Measurements from ENCODE around the gene GABRG3.

Gene GABRG3

GRCh38 chr15:27119695-27120266, 148.8 kb downstream of the GABRG3 start:
- Histone ChIP-seq H3K4me1 (ENCODE audit: insufficient read depth, insufficient read length) (no peaks in the 10 kb centered on the region), H3K9me3 (ENCODE audit: insufficient read depth, low read length) (no peaks in the 10 kb centered on the region), H3K27me3 (ENCODE audit: insufficient read depth, insufficient read length) (no peaks in the 10 kb centered on the region), H3K9ac (ENCODE audit: insufficient read length, low read depth) (no peak overlapping the region), H3K4me3 (ENCODE audit: insufficient read length, low read depth) (no peak overlapping the region), H3K36me3 (ENCODE audit: insufficient read depth, insufficient read length, low read length) (no peaks in the 10 kb centered on the region)
- DNase-seq (ENCODE audit: low read depth, low spot score), result no peak
- TF ChIP-seq ZNF274 (IDR thresholded peaks at IDR 0.05; ENCODE audit: low read depth, low read length) (no peak), YY1 (IDR thresholded peaks at IDR 0.05; ENCODE audit: insufficient read depth, insufficient read length) (no peak), SUZ12 (IDR thresholded peaks at IDR 0.05; ENCODE audit: extremely low read depth, insufficient read depth, insufficient read length) (no peak)

- H3K4me1 ChIP-seq (ENCODE audit: insufficient read depth, insufficient read length), result no peaks in the 10 kb centered on the region
- no peaks in the 10 kb centered on the region for H3K27me3 ChIP-seq (ENCODE audit: insufficient read depth, insufficient read length)
- no peaks in the 10 kb centered on the region for H3K36me3 ChIP-seq (ENCODE audit: insufficient read depth, insufficient read length, low read length)
- no peak for TF ChIP-seq YY1 (IDR thresholded peaks at IDR 0.05; ENCODE audit: insufficient read depth, insufficient read length)
- no peak for TF ChIP-seq ZNF274 (IDR thresholded peaks at IDR 0.05; ENCODE audit: low read depth, low read length)
- TF ChIP-seq SUZ12 (IDR thresholded peaks at IDR 0.05; ENCODE audit: extremely low read depth, insufficient read depth, insufficient read length), result no peak
- DNase-seq (ENCODE audit: low read depth, low spot score), result no peak
- H3K9ac ChIP-seq (ENCODE audit: insufficient read length, low read depth), result no peak overlapping the region
- H3K9me3 ChIP-seq (ENCODE audit: insufficient read depth, low read length), result no peaks in the 10 kb centered on the region
- no peak overlapping the region for H3K4me3 ChIP-seq (ENCODE audit: insufficient read length, low read depth)
These were observed 150.7 kb downstream of the GABRG3 start for GRCh38 chr15:27121672-27122071.

- H3K9me3 ChIP-seq (ENCODE audit: insufficient read depth, low read length), result no peaks in the 10 kb centered on the region
- H3K4me3 ChIP-seq (ENCODE audit: insufficient read length, low read depth), result no peak overlapping the region
- no peaks in the 10 kb centered on the region for H3K36me3 ChIP-seq (ENCODE audit: insufficient read depth, insufficient read length, low read length)
- H3K4me1 ChIP-seq (ENCODE audit: insufficient read depth, insufficient read length), result no peaks in the 10 kb centered on the region
- no peak for DNase-seq (ENCODE audit: low read depth, low spot score)
- H3K9ac ChIP-seq (ENCODE audit: insufficient read length, low read depth), result no peak overlapping the region
- H3K27me3 ChIP-seq (ENCODE audit: insufficient read depth, insufficient read length), result no peaks in the 10 kb centered on the region
- TF ChIP-seq YY1 (IDR thresholded peaks at IDR 0.05; ENCODE audit: insufficient read depth, insufficient read length) (no peak), ZNF274 (IDR thresholded peaks at IDR 0.05; ENCODE audit: low read depth, low read length) (no peak), SUZ12 (IDR thresholded peaks at IDR 0.05; ENCODE audit: extremely low read depth, insufficient read depth, insufficient read length) (no peak)
These were observed 152.3 kb downstream of the GABRG3 start for GRCh38 chr15:27123291-27123690.

- Histone ChIP-seq H3K36me3 (ENCODE audit: insufficient read depth, insufficient read length, low read length) (no peaks in the 10 kb centered on the region), H3K9me3 (ENCODE audit: insufficient read depth, low read length) (no peaks in the 10 kb centered on the region), H3K27me3 (ENCODE audit: insufficient read depth, insufficient read length) (no peaks in the 10 kb centered on the region), H3K4me3 (ENCODE audit: insufficient read length, low read depth) (no peak overlapping the region), H3K4me1 (ENCODE audit: insufficient read depth, insufficient read length) (no peaks in the 10 kb centered on the region), H3K9ac (ENCODE audit: insufficient read length, low read depth) (no peak overlapping the region)
- DNase-seq (ENCODE audit: low read depth, low spot score), result no peak
- TF ChIP-seq YY1 (IDR thresholded peaks at IDR 0.05; ENCODE audit: insufficient read depth, insufficient read length) (no peak), ZNF274 (IDR thresholded peaks at IDR 0.05; ENCODE audit: low read depth, low read length) (no peak), SUZ12 (IDR thresholded peaks at IDR 0.05; ENCODE audit: extremely low read depth, insufficient read depth, insufficient read length) (no peak)
These were observed 152.8 kb downstream of the GABRG3 start for GRCh38 chr15:27123808-27124207.

- no peak overlapping the region for H3K4me3 ChIP-seq (ENCODE audit: insufficient read length, low read depth)
- H3K4me1 ChIP-seq (ENCODE audit: insufficient read depth, insufficient read length), result no peaks in the 10 kb centered on the region
- DNase-seq (ENCODE audit: low read depth, low spot score), result no peak
- no peaks in the 10 kb centered on the region for H3K36me3 ChIP-seq (ENCODE audit: insufficient read depth, insufficient read length, low read length)
- H3K27me3 ChIP-seq (ENCODE audit: insufficient read depth, insufficient read length), result no peaks in the 10 kb centered on the region
- no peak overlapping the region for H3K9ac ChIP-seq (ENCODE audit: insufficient read length, low read depth)
- no peaks in the 10 kb centered on the region for H3K9me3 ChIP-seq (ENCODE audit: insufficient read depth, low read length)
- TF ChIP-seq YY1 (IDR thresholded peaks at IDR 0.05; ENCODE audit: insufficient read depth, insufficient read length), result no peak
- TF ChIP-seq ZNF274 (IDR thresholded peaks at IDR 0.05; ENCODE audit: low read depth, low read length), result no peak
- TF ChIP-seq SUZ12 (IDR thresholded peaks at IDR 0.05; ENCODE audit: extremely low read depth, insufficient read depth, insufficient read length), result no peak
These were observed 153.4 kb downstream of the GABRG3 start for GRCh38 chr15:27124287-27124871.

GRCh38 chr15:27125185-27125584, 154.2 kb downstream of the GABRG3 start:
- no peaks in the 10 kb centered on the region for H3K36me3 ChIP-seq (ENCODE audit: insufficient read depth, insufficient read length, low read length)
- H3K9me3 ChIP-seq (ENCODE audit: insufficient read depth, low read length), result no peaks in the 10 kb centered on the region

GRCh38 chr15:27126449-27126848, 155.5 kb downstream of the GABRG3 start:
- Histone ChIP-seq H3K9me3 (ENCODE audit: insufficient read depth, low read length) (no peaks in the 10 kb centered on the region), H3K27me3 (ENCODE audit: insufficient read depth, insufficient read length) (no peaks in the 10 kb centered on the region), H3K4me3 (ENCODE audit: insufficient read length, low read depth) (no peak overlapping the region), H3K36me3 (ENCODE audit: insufficient read depth, insufficient read length, low read length) (no peaks in the 10 kb centered on the region), H3K9ac (ENCODE audit: insufficient read length, low read depth) (no peak overlapping the region), H3K4me1 (ENCODE audit: insufficient read depth, insufficient read length) (no peaks in the 10 kb centered on the region)
- DNase-seq (ENCODE audit: low read depth, low spot score), result no peak
- no peak for TF ChIP-seq YY1 (IDR thresholded peaks at IDR 0.05; ENCODE audit: insufficient read depth, insufficient read length)
- TF ChIP-seq ZNF274 (IDR thresholded peaks at IDR 0.05; ENCODE audit: low read depth, low read length), result no peak
- TF ChIP-seq SUZ12 (IDR thresholded peaks at IDR 0.05; ENCODE audit: extremely low read depth, insufficient read depth, insufficient read length), result no peak

More at GRCh38 chr15:27125185-27125584, 154.2 kb downstream of the GABRG3 start:
- Histone ChIP-seq H3K4me1 (ENCODE audit: insufficient read depth, insufficient read length) (no peaks in the 10 kb centered on the region), H3K9ac (ENCODE audit: insufficient read length, low read depth) (no peak overlapping the region), H3K27me3 (ENCODE audit: insufficient read depth, insufficient read length) (no peaks in the 10 kb centered on the region), H3K4me3 (ENCODE audit: insufficient read length, low read depth) (no peak overlapping the region)
- no peak for TF ChIP-seq SUZ12 (IDR thresholded peaks at IDR 0.05; ENCODE audit: extremely low read depth, insufficient read depth, insufficient read length)
- TF ChIP-seq YY1 (IDR thresholded peaks at IDR 0.05; ENCODE audit: insufficient read depth, insufficient read length), result no peak
- TF ChIP-seq ZNF274 (IDR thresholded peaks at IDR 0.05; ENCODE audit: low read depth, low read length), result no peak
- DNase-seq (ENCODE audit: low read depth, low spot score), result no peak
